SU-DHL-6 (cell line): ENCODE results near the gene IL1A.

ENCODE experiments used
- EZH2phosphoT487 ChIP-seq: fragments of 200-600 bp; sonication (generic), shearing (Covaris generic); conservative IDR thresholded peaks from 2 replicates; pipeline ENCODE4 v1.6.1; 2018; ENCODE audit warnings: mild to moderate bottlenecking, antibody characterized with exemption, low read length, moderate library complexity, mixed read lengths
- TF ChIP-seq, protein P1 (sequence below): fragments of 200-600 bp; sonication (generic); IDR thresholded peaks from one replicate; pipeline ENCODE4 v1.5.1; 2017; ENCODE audit warnings: antibody characterized with exemption, mild to moderate bottlenecking, low read length, moderate library complexity; ENCODE audit not compliant: insufficient read depth, poor library complexity, severe bottlenecking

DNA sequence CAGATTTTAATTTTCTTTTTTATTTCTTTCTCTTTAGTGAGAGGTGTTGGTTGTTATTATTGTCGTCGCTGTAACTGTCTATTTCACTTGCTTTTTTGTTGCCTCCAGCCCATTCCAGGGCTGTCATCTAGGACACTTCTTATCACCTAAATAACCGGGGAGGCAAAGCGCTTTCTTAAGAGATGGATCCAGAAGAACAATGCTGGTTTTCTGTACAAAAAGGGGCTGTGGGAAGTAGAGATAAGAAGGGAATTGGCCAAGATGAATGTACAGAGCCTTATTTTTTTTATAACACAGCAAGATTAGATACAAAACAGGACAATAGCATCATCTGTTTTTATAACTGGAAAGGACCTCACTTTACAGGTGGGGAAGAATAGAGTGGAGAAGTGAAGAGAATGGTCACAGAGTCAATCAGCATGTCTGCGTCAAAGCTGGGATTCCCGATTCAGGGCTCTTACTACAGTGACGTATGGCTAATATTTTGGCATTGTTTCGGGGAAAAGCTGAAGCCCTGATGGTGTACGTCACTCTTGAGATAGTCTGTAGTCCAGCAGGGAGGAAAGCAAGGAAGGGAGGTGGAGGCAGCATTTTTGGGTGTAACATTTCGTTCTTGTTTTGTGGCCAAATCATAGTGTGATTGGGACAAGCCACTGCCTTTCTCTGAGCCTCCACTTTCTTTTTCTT is 29.1 kb upstream of the IL1A start:
- TF ChIP-seq, protein P1, sequence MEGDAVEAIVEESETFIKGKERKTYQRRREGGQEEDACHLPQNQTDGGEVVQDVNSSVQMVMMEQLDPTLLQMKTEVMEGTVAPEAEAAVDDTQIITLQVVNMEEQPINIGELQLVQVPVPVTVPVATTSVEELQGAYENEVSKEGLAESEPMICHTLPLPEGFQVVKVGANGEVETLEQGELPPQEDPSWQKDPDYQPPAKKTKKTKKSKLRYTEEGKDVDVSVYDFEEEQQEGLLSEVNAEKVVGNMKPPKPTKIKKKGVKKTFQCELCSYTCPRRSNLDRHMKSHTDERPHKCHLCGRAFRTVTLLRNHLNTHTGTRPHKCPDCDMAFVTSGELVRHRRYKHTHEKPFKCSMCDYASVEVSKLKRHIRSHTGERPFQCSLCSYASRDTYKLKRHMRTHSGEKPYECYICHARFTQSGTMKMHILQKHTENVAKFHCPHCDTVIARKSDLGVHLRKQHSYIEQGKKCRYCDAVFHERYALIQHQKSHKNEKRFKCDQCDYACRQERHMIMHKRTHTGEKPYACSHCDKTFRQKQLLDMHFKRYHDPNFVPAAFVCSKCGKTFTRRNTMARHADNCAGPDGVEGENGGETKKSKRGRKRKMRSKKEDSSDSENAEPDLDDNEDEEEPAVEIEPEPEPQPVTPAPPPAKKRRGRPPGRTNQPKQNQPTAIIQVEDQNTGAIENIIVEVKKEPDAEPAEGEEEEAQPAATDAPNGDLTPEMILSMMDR: no peak
- no peak for TF ChIP-seq EZH2phosphoT487
